Renal cortical epithelial cell (primary cell): ENCODE results near the gene ABCA12. TPM values are rescaled to one million over a fixed set of nuclear protein-coding genes. Genes with fewer than 3 reads are reported as not detected.
"Not testable (repeated sequence)": the region's sequence is repeated elsewhere in the genome, so short reads cannot be mapped to it uniquely, and the experiment has no call there.

Experiments used
- DNase-seq: peaks from one replicate; pipeline ENCODE4 v3.0.0-alpha.2; 2011; ENCODE audit warnings: low read depth
- total RNA-seq: library from RNA; depleted of rRNA; stranded (reverse); fragments of >200 nt; gene quantifications from 2 replicates; pipeline ENCODE4 v1.2.3, GENCODE V29; 2014

The ABCA12 gene
- total RNA-seq, result 7.1 and 11.4 TPM in 2 replicates

- DNase-seq, result peak; percentile 54
Measured at GRCh38 chr2:215138479-215138878, at the start of gene ABCA12. ABCA12 (minus strand) TSS chr2:215138626; CDS start chr2:215138208, 418 bp downstream.

DNA sequence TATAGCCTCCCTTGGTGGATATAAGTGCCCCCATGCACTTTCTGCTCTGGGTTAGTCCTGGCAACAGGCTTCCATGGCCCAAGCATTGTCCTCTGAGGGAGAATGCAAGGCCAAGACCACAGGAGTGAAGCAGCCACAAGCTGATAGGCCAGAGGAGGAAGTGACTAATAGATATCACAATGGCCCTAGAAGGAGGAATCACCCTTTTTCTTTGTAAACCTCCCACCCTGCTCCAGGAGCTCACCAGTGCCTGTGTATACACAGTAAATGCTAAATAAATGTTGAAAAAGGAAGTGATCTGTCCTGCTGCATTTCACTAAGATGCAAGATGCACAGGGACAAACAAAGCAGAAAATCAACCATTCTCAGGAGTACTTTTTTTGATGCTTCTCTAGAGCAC, 49.7 kb upstream of the ABCA12 start:
- peak; percentile 21 for DNase-seq

- DNase-seq, result no peak
Measured at GRCh38 chr2:215186021-215186420, 47.6 kb upstream of the ABCA12 start.

- no peak for DNase-seq
Measured at GRCh38 chr2:215178121-215178520, 39.7 kb upstream of the ABCA12 start.

- DNase-seq, result no peak
Measured at GRCh38 chr2:215171796-215172195, 33.4 kb upstream of the ABCA12 start.

DNA sequence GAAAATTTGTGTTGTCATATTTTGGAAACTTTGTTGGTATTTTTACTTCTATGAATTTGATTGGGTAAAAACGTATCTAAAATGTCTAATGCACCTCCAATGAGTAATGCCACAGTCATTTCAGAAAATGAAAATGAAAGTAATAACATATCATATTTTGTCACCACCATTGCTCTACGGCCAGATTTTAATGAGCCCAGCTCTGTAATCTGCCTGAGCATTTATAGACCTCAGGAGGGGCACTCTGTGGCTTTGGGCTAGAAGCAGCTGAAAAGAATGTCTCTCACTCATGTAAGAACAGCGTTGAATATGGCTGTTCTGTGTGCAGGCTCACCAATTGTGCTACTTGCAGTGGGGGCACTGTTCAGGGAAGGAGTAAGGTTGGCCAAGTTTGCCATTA, 32.7 kb upstream of the ABCA12 start:
- no peak for DNase-seq

DNA sequence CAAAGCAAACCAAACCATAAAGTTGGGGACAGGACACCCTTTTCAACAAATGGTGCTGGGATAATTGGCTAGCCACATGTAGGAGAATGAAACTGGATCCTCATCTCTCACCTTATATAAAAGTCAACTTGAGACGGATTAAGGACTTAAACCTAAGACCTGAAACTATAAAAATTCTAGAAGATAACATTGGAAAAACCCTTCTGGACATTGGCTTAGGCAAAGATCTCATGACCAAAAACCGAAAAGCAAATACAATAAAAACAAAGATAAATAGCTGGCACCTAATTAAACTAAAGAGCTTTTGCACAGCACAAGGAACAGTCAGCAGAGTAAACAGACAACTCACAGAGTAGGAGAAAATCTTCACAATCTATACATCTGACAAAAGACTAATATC, 28.1 kb upstream of the ABCA12 start:
- not testable (repeated sequence) for DNase-seq

DNA sequence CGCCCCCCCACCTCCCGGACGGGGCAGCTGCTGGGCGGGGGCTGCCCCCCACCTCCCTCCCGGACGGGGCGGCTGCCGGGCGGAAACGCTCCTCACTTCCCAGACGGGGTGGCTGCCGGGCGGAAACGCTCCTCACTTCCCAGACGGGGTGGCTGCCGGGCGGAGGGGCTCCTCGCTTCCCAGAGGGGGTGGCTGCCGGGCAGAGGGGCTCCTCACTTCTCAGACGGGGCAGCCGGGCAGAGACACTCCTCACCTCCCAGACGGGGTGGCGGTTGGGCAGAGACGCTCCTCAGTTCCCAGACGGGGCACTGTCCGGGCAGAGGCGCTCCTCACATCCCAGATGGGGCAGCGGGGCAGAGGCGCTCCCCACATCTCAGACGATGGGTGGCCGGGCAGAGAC, 24.9 kb upstream of the ABCA12 start:
- not testable (repeated sequence) for DNase-seq

DNA sequence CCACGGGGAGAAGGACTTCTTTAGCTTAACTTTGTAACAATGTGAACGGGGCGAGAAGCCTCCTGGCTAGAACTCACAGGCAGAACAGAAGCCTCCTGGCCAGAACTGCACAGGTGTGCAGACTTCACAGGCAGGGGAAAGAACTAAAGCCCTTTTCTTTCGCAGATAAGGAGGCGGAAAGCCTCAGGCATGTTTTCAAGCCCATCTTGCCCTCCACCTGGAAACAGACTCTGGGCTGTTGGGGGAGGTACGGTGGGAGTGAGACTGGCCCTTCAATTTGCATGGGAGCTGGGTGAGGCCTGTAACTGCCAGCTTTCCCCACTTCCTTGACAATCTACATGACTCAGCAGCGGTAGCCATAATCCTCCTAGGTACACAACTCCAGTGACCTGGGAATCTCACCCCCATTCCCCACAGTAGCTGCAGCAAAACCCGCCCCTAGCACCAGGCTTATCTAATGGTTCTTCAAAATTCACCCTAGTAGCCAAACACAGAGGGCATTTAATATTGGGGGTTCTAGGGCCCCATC, 22.9 kb upstream of the ABCA12 start:
- DNase-seq, result no peak

GRCh38 chr2:215160081-215160480, 21.7 kb upstream of the ABCA12 start:
- no peak for DNase-seq

GRCh38 chr2:215156453-215156852, 18.0 kb upstream of the ABCA12 start:
- no peak for DNase-seq

DNA sequence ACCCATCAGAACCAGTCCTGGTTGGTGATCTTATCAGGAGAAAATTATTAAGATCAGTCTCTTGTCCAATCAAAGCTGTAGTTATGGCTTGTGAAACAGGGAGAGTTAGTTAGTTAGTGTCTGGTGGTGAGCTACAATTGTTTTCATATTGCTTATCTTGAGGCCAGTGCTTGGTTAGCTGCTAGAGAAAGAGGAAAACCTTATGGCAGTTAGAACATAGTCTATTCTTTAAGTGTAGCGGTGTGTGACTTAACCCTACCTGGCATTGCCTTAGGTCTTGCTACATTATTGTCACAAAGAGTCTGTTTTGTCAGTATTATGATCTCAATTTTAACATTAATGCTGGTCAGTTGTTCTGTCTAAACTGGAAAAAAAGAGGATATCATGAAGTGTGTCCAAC, 11.5 kb upstream of the ABCA12 start:
- DNase-seq, result peak; percentile 81

- no peak for DNase-seq
Measured at GRCh38 chr2:215149486-215149885, 11.1 kb upstream of the ABCA12 start.

DNA sequence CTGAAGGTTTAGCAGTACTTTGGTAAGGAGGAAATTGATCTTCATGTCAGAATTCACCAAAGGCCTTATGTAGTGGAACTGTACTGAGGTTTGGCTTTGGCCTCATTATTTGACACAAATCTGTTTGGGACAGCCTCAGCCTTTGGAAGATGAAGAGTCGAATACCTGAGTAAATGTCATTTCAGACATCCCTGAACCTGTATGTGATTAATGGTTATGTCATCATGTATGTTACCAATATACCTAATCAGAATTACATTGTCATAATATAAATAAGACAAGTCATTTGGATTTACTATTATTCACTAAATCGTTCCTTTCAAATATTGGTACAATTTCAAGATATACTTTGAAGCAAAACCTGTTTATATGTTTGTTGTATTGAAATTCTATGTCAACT, 10.6 kb upstream of the ABCA12 start:
- DNase-seq, result no peak

- no peak for DNase-seq
Measured at GRCh38 chr2:215145611-215146010, 7.2 kb upstream of the ABCA12 start.

GRCh38 chr2:215144106-215144875, 5.9 kb upstream of the ABCA12 start:
- no peak for DNase-seq

- no peak for DNase-seq
Measured at GRCh38 chr2:215143458-215143857, 5.0 kb upstream of the ABCA12 start.

- no peak for DNase-seq
Measured at GRCh38 chr2:215141706-215142105, 3.3 kb upstream of the ABCA12 start.

- peak; percentile 16 for DNase-seq
Measured at GRCh38 chr2:215140166-215140707, 1.8 kb upstream of the ABCA12 start.

DNA sequence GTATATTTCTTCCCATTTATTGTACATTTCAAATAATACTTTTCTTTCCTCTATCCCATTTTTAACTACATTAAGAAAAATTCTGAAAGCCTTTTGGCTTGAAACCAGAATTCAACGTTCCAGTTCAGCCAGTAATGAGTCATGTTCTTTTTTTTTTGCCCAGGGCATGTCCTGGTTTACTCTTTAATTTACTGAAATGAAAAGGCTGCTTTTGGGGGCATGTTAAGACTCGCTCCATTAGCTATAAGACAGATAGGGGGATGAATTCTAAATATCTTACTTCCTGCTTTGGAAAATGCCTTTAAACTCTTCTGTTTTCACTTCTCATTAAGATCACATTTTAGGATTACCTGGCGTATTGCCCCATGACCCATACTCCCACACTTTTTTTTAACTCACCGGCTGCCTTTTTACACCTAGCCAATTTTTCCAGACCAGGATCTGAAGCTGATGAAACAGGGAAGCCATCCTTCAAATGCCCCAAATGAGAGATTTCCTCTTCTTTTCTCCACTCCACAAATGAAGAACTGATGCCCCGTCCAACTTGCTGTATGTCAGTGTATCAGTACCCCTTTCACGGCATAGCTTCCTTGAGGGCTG, 585 bp downstream of the ABCA12 start:
- peak; percentile 87 for DNase-seq

DNA sequence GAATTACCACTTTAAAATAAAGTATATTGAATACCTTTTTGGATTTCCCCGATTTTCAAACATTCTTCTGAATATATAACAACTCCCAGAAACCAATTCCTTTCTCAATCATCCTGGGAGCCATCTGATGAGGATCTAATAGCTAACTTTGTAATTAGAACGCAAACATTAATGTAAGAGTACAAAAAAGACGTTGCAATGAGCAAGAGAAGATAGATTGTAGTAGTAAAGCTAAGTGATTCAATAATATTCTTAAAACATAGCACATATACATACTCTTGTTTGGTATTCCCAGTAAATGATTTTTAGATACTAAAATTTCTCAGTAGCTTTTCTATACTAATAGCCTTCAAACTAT, 1.1 kb downstream of the ABCA12 start:
- DNase-seq, result no peak

GRCh38 chr2:215136669-215137328, 1.6 kb downstream of the ABCA12 start:
- peak; percentile 77 for DNase-seq

GRCh38 chr2:215120401-215120800, 18.0 kb downstream of the ABCA12 start:
- no peak for DNase-seq
